ENCODE measurements around the gene TIAM1.

TIAM1 gene

DNA sequence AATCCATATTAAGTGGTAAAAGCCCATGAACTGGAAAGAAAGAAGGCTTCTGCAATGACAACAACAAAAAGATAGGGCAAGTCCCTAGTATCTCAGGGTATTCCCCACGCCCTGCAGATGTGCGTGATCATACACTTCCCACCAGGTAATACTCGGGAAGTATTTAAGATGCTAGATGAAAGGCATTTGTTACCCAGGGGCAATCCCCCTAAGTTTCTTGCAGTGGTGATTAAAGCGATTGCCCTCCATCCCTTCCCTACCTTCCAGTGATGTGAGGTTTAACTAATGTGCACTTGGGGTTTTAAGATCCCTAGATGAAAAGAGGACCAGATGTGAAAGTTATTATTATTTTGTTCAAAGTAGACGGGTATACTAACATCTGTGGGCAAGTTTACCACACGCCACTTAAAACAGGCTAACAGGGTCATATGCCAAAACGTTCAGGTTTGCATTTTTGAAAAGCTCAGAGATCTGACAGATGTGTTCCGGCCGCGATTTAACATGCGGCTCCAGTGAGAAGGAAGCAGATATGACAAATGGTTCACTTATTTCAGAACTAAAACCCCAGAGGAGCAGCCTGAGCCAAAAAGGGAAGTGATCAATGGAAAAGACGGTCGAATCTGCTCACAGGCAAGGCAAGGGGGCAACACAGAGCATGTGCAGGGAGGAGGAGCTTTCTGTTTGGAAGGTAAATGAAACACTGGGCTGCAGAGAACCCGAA lies 17.4 kb downstream of the TIAM1 start:
- no peak for DNase-seq

- DNase-seq = no peak
These were observed 25.1 kb downstream of the TIAM1 start for GRCh38 chr21:31318971-31319370.

DNA sequence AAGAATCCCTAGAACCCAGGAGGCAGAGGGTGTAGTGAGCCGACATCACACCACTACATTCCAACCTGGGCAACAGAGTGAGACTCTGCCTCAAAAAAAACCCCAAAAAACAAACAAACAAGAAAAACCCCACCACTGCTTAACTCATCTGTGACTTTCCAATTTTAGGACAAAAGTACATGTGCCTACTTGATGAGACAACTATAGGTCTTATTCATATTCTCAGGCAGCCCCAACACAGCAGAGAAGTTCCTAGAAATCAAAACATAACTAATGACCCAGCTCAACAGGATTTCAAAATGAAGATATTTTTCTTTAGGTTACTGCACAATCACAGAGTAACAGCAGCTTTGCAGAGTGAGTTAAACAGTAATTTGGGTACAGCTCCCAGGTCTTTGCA lies 26.4 kb downstream of the TIAM1 start:
- DNase-seq = no peak

DNA sequence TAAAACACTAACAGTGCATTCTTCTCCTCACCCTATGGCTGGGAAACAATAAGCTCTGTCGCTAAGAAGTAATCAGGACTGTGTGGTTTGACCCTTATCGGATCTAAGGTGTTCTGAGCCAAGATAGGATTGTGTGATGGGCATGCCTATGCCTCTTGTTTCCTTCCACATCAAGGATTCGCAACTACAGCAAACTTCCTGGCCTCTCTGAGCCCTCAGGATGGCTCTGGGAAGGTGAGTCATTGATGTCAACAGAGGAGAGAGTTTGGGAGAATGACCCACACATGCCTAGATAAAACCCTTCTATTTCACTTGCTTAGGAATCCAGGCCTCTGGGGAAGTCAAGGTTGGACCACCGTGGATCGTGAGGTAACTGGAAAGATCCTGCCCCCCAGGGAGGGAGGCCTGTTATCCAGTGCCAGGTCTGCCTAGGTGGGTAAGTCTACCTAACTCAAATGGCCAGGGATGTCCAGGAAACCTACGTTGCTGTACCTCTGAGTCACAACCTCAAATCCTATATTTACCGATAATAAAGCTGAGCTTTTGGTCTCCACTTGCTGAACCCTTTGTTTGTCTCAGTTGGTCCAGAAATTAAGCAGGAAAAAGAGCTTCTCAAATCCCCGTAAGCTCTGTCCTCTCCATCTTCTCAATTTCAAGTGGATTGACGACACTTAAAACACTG lies 27.4 kb downstream of the TIAM1 start:
- no peak for DNase-seq

DNA sequence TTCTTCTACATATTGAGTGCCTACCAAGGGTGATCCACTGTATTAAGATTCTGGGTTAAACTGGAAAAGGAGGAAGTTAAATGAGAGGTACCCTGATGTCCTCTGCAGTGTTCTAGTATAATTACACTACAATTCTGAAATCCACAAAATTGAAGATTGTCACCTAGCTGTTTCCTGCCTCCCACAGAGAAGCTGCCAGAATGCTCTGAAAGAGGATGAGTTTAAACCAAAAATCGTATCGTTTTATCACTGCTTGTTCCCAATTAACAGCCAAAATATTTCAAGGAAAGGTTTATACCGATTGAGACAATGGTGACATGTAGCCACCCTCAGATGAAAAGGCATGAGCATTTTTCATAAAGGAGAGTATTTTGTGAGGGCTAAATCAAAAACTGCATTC lies 28.0 kb downstream of the TIAM1 start:
- DNase-seq = no peak

GRCh38 chr21:31310750-31311149 lies 33.3 kb downstream of the TIAM1 start:
- no peak for DNase-seq

DNA sequence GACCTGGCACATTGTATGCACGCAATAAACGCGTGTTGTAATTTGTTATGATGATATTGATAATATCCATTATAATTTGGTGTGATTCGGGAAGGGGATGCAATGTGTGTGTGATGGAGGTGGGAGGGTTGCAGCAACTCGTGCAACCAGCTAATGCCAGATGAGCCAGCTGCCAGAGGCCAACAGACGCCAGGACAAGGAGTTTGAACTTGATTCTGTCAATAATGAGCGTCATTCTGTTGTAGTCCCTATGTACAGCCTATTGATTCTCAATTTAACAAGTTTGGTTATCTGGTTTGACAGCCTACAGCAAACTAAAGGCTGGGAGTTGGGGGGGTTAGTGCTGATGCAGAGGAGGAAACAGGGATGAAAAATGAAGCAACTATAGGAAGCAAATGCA lies 35.5 kb downstream of the TIAM1 start:
- DNase-seq = no peak

DNA sequence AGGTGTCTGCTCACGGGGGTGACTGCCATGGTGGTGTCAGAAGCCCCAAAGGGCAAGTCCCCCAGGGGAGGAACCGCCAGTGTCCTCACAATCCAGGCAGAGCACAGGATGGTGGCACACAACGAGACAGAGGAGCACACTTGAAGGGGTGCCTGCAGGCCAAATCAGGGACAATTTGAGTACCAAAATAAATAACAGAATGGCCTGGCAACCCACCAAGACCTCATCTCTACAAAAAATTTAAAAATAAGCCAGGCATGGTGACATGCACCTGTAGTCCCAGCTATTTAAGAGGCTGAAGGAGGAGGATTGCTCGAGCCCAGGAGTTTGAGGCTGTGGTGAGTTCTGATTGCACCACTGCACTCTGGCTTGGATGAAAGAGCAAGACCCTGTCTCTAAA lies 38.2 kb downstream of the TIAM1 start:
- DNase-seq = no peak

DNA sequence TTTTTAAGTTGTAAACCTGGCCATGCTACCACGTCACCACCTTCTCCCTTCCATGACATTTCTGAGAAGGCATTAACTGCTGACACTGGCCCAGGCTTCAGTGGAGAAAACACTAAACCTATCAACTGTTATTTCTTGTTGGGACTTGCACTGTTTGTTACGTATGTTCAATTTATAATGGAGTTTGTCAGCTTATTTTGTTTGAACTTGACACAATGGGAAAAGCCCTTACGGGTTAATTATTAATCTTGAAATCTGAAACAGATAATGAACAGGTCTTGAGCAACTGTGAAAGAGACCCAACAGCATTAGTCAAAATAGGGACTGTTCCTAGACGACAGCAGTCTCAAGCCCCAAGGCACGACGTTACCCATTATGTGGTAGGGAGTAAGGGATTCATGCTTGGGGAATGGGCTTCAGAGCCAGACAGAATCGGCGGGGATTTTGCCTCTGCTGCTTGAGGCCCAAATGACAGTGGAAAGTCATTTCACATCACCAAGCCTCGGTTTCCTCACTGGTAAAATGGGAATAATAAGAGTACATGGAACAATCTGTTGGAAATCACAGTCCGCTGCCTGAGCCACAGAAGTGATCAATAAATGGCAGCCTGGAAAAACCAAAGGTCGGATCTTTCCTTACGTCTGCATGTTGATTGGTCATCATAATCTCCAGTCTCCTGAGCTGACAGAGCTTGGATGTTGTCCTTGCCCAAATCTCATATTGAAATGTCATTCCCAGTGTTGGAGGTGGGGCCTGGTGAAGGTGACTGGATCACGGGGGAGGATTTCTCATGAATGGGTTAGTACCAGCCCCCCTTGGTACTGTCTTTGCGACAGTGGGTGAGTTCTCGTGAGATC lies 44.5 kb downstream of the TIAM1 start:
- DNase-seq = no peak

- no peak for DNase-seq
These were observed 45.3 kb downstream of the TIAM1 start for GRCh38 chr21:31298618-31299269.

DNA sequence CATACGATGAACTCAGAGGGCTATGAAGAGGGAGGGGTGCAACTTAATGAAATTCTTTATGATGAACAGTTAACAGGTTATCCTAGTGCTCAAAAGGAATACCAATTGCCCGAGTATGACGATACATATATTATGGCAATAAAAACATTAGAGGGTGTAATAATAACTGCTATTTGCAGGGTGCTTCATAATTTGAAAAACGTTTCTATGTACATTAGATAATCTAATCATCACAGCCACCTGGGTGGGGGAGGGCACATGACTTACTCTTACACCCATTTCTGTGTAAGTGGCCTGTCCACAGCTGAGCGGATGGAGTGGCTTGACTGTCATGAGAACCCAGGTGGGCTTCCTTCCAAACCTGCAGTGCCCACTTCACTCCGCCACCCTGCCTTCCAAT lies 46.3 kb downstream of the TIAM1 start:
- no peak for DNase-seq

DNA sequence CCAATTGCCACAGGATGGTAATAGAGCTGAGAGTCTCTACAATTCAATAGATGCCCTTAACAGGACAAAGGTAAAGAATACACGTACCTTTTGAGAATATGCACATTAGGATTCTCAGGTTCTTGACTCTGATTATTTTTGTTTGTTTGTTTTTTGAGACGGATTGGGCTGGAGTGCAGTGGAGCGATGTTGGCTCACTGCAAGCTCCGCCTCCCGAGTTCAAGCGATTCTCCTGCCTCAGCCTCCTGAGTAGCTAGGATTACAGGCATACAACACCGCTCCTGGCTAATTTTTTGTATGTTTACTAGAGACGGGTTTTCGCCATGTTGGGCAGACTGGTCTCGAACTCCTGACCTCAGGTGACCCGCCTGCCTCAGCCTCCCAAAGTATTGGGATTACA lies 48.4 kb downstream of the TIAM1 start:
- no peak for DNase-seq

DNA sequence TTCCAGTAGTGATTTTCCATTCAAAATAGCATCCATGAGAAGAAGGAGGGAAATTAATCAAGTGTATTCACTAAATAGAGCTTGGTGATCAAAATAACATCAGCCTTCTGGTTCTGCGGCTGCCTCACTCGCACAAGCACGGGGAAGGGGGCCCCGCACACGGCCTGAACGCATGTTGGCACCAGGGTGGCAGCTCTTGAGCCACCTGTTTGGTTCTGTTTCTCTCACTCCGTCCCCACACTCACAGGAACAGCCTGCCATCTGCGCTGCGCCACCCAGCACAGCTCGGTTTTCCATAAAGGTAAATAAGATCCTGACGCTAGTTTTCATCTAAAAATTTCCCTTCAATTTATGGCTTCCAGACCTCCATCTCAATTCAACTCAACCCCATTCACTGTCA lies 49.4 kb downstream of the TIAM1 start:
- no peak for DNase-seq

DNA sequence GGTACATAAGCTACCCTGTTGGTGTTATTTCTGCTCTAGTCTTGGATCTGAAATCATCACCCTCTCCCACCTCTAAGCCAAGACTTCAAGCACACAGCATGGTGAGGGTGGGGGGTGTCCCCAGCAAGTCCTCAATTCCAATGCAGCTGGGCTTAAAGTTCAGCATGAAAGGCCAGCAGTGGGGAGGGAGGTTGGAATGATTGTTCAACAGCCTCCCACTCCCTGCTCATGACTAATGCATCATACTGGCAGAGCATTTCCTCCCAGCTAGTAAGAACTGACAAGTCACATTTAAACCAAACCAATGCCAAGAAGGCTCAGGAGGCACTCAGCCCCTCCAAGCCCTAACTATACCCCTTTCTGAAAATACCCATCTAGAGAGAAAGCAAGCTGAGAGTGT lies 50.1 kb downstream of the TIAM1 start:
- no peak for DNase-seq

DNA sequence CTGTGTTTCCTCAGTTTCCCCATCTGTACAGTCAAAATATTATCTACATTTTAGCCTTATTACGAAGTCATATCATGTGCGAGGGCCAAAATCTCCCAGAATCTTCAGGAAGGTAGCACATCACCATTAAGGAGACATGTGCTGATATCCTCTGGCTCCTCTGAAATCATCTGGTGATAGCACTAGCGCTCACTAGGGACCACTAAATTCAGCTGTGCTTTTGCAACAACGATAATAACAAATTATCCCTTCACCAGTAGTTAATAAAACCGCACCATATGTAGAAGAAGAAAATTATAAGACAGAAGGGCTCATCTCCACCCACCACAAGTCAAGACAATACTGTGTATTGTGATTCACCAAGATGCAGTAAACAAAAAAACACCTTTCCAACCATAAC lies 53.3 kb downstream of the TIAM1 start:
- no peak for DNase-seq

GRCh38 chr21:31289702-31290101 lies 54.4 kb downstream of the TIAM1 start:
- DNase-seq = no peak

DNA sequence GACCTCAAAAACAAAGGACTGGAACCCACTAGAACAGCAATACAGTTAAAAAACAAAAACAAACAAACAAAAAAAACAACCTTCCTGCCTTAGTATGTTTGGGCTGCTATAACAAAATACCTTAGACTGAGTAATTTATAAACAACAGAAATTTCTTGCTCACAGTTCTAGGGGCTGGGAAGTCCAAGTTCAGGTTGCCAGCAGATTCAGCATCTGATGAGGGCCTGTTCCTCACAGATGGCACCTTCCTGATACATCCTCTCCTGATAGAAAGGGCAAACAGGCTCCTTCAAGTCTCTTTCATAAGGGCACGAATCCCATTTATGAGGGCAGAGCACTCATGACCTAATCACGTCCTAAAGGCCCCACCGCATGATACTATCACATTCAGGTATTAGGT lies 55.9 kb downstream of the TIAM1 start:
- DNase-seq = no peak

DNA sequence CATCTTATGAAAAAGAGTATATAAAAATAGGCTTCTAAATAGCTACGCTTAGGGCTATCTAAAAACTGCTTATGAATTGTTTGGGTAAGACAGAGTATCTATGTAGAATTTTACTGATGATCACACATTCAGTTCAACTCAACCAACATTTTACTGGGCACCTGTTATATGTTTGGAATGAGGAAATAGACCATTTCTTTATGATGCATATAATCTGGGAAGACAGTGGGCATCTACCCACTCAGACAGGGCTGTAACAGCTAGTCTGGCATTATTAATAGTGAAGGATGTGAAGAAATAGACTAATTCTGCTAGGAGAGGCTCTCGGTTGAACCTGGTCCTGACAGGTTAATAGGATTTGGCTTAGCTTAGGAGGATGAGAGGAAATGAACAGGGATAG lies 56.9 kb downstream of the TIAM1 start:
- DNase-seq = no peak

GRCh38 chr21:31286621-31287020 lies 57.4 kb downstream of the TIAM1 start:
- no peak for DNase-seq

- no peak for DNase-seq
These were observed 59.2 kb downstream of the TIAM1 start for GRCh38 chr21:31284797-31285397.

- peak in 2 of 4 experiments; percentile 14 to 26 for DNase-seq
These were observed 61.0 kb downstream of the TIAM1 start for GRCh38 chr21:31283025-31283424.

DNA sequence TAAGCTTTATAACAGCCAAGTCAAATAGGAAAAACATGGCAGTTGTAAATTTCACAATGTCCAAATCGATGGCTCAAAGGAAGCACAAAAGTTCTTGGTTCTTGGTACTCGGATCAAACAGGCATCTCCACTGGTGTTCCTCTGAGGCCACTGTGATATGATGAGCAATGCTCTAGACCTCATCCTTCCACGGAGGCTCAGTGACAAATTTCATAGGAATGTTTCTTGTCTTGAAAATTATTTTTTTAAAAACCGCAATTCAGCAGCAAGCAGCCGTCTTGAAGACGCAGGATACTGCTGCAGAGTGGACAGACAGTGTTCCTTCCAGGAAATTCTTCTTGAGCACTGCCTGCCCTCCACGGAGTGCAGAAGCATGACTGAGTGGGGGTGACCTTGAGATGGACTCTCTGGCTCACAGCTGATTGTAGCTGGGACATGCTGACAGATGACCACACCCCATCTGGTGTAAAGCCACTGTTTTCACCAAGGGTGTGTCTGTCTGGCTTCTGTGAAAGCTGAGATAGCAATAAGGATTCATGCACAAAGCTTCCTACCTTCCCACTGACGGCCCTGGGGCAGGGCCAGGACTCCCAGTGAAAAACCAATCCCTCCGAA lies 61.9 kb downstream of the TIAM1 start:
- no peak for DNase-seq

DNA sequence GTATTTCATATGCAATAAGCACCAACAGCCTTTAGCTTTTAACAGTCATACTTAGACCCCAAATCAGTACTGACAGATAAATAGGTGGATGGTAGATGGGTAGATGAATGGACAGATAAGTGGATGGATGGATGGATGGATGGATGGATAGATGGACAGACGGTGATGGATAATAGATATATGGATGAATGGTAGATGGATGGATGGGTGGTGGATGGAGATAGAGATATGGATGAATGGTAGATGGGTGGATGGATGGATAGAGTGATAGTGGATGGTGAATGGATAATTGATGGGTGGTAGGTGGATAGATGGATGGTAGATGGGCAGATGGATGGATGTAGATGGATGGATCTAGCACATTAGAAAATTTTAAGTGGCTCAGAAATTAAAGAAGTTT lies 62.5 kb downstream of the TIAM1 start:
- DNase-seq = no peak
